Measurements from ENCODE around the gene PNKP.
"Not testable (repeated sequence)": the region's sequence is repeated elsewhere in the genome, so short reads cannot be mapped to it uniquely, and the experiment has no call there.

PNKP gene

GRCh38 chr19:49831592-49831991 lies 35.8 kb downstream of the PNKP start:
- Histone ChIP-seq H3K36me3 (replicated peaks) (peaks cover 47% of the 10 kb centered on the region), H3K4me3 (no peak overlapping the region), H3K4me1 (no peaks in the 10 kb centered on the region), H3K27me3 (ENCODE audit: low read depth) (no peaks in the 10 kb centered on the region), H3K9me3 (no peaks in the 10 kb centered on the region)
- no peak for DNase-seq (ENCODE audit: low spot score in 2 of 2)
- in situ Hi-C loops (cut with MboI; ENCODE audit: low sequenced_read_pairs) = no loop called here

- no peaks in the 10 kb centered on the region for H3K9me3 ChIP-seq
- no peaks in the 10 kb centered on the region for H3K4me1 ChIP-seq
- no peak overlapping the region for H3K4me3 ChIP-seq
- no peaks in the 10 kb centered on the region for H3K27me3 ChIP-seq (ENCODE audit: low read depth)
- in situ Hi-C loops (cut with MboI; ENCODE audit: low sequenced_read_pairs) = no loop called here
- no peak for DNase-seq (ENCODE audit: low spot score in 2 of 2)
- peaks cover 38% of the 10 kb centered on the region for H3K36me3 ChIP-seq (replicated peaks)
These were observed 36.6 kb downstream of the PNKP start for GRCh38 chr19:49830766-49831165.

- H3K4me1 ChIP-seq = no peaks in the 10 kb centered on the region
- in situ Hi-C loops (cut with MboI; ENCODE audit: low sequenced_read_pairs) = no loop called here
- DNase-seq (ENCODE audit: low spot score in 2 of 2) = no peak
- no peaks in the 10 kb centered on the region for H3K27me3 ChIP-seq (ENCODE audit: low read depth)
- peaks cover 34% of the 10 kb centered on the region for H3K36me3 ChIP-seq (replicated peaks)
- H3K4me3 ChIP-seq = no peak overlapping the region
- no peaks in the 10 kb centered on the region for H3K9me3 ChIP-seq
These were observed 37.7 kb downstream of the PNKP start for GRCh38 chr19:49829721-49830120.

- in situ Hi-C loops (cut with MboI; ENCODE audit: low sequenced_read_pairs) = no loop called here
- no peak for DNase-seq (ENCODE audit: low spot score in 2 of 2)
- Histone ChIP-seq H3K4me3 (no peak overlapping the region), H3K9me3 (no peaks in the 10 kb centered on the region), H3K4me1 (no peaks in the 10 kb centered on the region), H3K27me3 (ENCODE audit: low read depth) (no peaks in the 10 kb centered on the region), H3K36me3 (replicated peaks) (peaks cover 30% of the 10 kb centered on the region)
These were observed 38.2 kb downstream of the PNKP start for GRCh38 chr19:49829200-49829599.

- Histone ChIP-seq H3K9me3 (no peaks in the 10 kb centered on the region), H3K36me3 (replicated peaks) (peaks cover 27% of the 10 kb centered on the region), H3K27me3 (ENCODE audit: low read depth) (no peaks in the 10 kb centered on the region), H3K4me3 (no peak overlapping the region), H3K4me1 (no peaks in the 10 kb centered on the region)
- no peak for DNase-seq (ENCODE audit: low spot score in 2 of 2)
- in situ Hi-C loops (cut with MboI; ENCODE audit: low sequenced_read_pairs) = no loop called here
These were observed 40.3 kb downstream of the PNKP start for GRCh38 chr19:49827034-49827433.

GRCh38 chr19:49824662-49825061 lies 42.7 kb downstream of the PNKP start:
- in situ Hi-C loops (cut with MboI; ENCODE audit: low sequenced_read_pairs) = no loop called here
- DNase-seq (ENCODE audit: low spot score in 2 of 2) = no peak
- Histone ChIP-seq H3K27me3 (ENCODE audit: low read depth) (no peaks in the 10 kb centered on the region), H3K4me3 (no peak overlapping the region), H3K9me3 (no peaks in the 10 kb centered on the region), H3K4me1 (peaks cover 9% of the 10 kb centered on the region), H3K36me3 (replicated peaks) (peaks cover 24% of the 10 kb centered on the region)

- no peak for DNase-seq (ENCODE audit: low spot score in 2 of 2)
- in situ Hi-C loops (cut with MboI; ENCODE audit: low sequenced_read_pairs) = no loop called here
- Histone ChIP-seq H3K27me3 (ENCODE audit: low read depth) (no peaks in the 10 kb centered on the region), H3K9me3 (no peaks in the 10 kb centered on the region; the same call in 1 of the 2 replicates), H3K4me1 (peaks cover 14% of the 10 kb centered on the region), H3K36me3 (replicated peaks) (peaks cover 22% of the 10 kb centered on the region), H3K4me3 (no peak overlapping the region)
These were observed 43.9 kb downstream of the PNKP start for GRCh38 chr19:49823472-49823871.

- Histone ChIP-seq H3K27me3 (ENCODE audit: low read depth) (no peaks in the 10 kb centered on the region), H3K36me3 (replicated peaks) (peaks cover 21% of the 10 kb centered on the region), H3K4me1 (peaks cover 19% of the 10 kb centered on the region), H3K4me3 (no peak overlapping the region), H3K9me3 (no peaks in the 10 kb centered on the region; the same call in 1 of the 2 replicates)
- DNase-seq (ENCODE audit: low spot score in 2 of 2) = peak; percentile 77 to 79
- in situ Hi-C loops (cut with MboI; ENCODE audit: low sequenced_read_pairs) = no loop called here
These were observed 47.3 kb downstream of the PNKP start for GRCh38 chr19:49820125-49820524.

- H3K27me3 ChIP-seq (ENCODE audit: low read depth); H3K9me3 ChIP-seq; in situ Hi-C loops (cut with MboI; ENCODE audit: low sequenced_read_pairs): not testable (repeated sequence)
- Histone ChIP-seq H3K36me3 (replicated peaks) (peaks cover 21% of the 10 kb centered on the region), H3K4me1 (peaks cover 19% of the 10 kb centered on the region), H3K4me3 (peak overlapping the region; percentile 77)
- peak in 1 of 2 experiments; percentile 41 for DNase-seq (ENCODE audit: low spot score in 2 of 2)
These were observed 47.8 kb downstream of the PNKP start for GRCh38 chr19:49819452-49820115.

- in situ Hi-C loops (cut with MboI; ENCODE audit: low sequenced_read_pairs) = no loop called here
- Histone ChIP-seq H3K4me1 (peaks cover 21% of the 10 kb centered on the region), H3K9me3 (no peaks in the 10 kb centered on the region; the same call in 1 of the 2 replicates), H3K27me3 (ENCODE audit: low read depth) (no peaks in the 10 kb centered on the region), H3K4me3 (peak overlapping the region; percentile 77), H3K36me3 (replicated peaks) (peaks cover 18% of the 10 kb centered on the region)
- DNase-seq (ENCODE audit: low spot score in 2 of 2) = peak in 1 of 2 experiments; percentile 48
These were observed 48.6 kb downstream of the PNKP start for GRCh38 chr19:49818649-49819370.

GRCh38 chr19:49817964-49818648 lies 49.3 kb downstream of the PNKP start, which contains the start of gene MED25:
Gene MED25, plus strand, starts transcription at chr19:49818289. Its CDS starts 53 bp downstream, at chr19:49818342.
- DNase-seq (ENCODE audit: low spot score in 2 of 2) = peak; percentile 76 to 91
- H3K36me3 ChIP-seq (replicated peaks) = peaks cover 13% of the 10 kb centered on the region
- H3K9me3 ChIP-seq = no peaks in the 10 kb centered on the region; the same call in 1 of the 2 replicates
- peak within 1 kb of the TSS; percentile 77 for H3K4me3 ChIP-seq
- H3K4me1 ChIP-seq = peaks cover 22% of the 10 kb centered on the region
- no peaks in the 10 kb centered on the region for H3K27me3 ChIP-seq (ENCODE audit: low read depth)
- in situ Hi-C loops (cut with MboI; ENCODE audit: low sequenced_read_pairs) = no loop called here

GRCh38 chr19:49816590-49816989 lies 50.8 kb downstream of the PNKP start:
- H3K27me3 ChIP-seq (ENCODE audit: low read depth) = no peaks in the 10 kb centered on the region
- no peak overlapping the region for H3K4me3 ChIP-seq
- in situ Hi-C loops (cut with MboI; ENCODE audit: low sequenced_read_pairs) = no loop called here
- DNase-seq (ENCODE audit: low spot score in 2 of 2) = no peak
- peaks cover 3% of the 10 kb centered on the region for H3K9me3 ChIP-seq
- peaks cover 25% of the 10 kb centered on the region for H3K4me1 ChIP-seq
- H3K36me3 ChIP-seq (replicated peaks) = peaks cover 9% of the 10 kb centered on the region; the same call in 1 of the 2 replicates

- in situ Hi-C loops (cut with MboI; ENCODE audit: low sequenced_read_pairs) = no loop called here
- H3K4me1 ChIP-seq = peaks cover 11% of the 10 kb centered on the region
- no peak for DNase-seq (ENCODE audit: low spot score in 2 of 2)
- peak overlapping the region; percentile 49 for H3K4me3 ChIP-seq
- no peaks in the 10 kb centered on the region for H3K36me3 ChIP-seq (replicated peaks)
- H3K9me3 ChIP-seq = peaks cover 3% of the 10 kb centered on the region
- no peaks in the 10 kb centered on the region for H3K27me3 ChIP-seq (ENCODE audit: low read depth)
These were observed 53.4 kb downstream of the PNKP start for GRCh38 chr19:49814010-49814409.
